ENCODE results near the gene ZNF738.

DNA sequence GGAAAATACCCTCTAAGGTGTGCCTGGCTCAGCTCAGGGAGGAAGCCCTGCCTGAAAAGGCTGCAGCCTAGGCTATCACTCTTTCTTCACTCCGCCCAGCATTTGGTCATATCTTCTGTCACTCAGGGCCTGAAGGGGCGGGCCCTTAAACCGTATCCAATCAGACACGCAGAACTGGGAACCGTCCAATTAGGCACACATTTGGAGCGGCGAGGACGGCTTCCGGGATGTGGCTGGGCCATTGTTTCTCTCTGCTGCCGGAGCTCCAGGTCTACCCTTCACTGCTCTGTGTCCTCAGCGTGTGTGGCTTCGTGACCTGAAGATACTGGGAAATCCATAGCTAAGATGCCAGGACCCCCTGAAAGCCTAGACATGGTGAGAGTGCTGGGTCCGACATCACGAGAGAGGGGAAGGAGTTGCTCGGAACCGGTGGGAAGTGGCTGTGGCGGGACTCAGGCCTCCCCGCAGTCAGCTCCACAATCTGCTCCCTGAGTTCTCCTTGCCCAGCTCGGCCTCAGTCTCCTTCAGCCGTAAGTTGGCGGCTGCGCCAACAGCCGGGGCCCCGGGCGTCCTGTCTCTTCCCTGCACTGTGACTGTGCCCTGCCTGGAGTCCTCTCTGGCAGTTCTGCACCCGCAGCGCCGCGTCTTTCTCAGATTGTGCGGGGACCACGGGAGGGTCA, 38.2 kb downstream of the ZNF738 start, which contains the start of gene ZNF493:
- TF ChIP-seq, protein P1, sequence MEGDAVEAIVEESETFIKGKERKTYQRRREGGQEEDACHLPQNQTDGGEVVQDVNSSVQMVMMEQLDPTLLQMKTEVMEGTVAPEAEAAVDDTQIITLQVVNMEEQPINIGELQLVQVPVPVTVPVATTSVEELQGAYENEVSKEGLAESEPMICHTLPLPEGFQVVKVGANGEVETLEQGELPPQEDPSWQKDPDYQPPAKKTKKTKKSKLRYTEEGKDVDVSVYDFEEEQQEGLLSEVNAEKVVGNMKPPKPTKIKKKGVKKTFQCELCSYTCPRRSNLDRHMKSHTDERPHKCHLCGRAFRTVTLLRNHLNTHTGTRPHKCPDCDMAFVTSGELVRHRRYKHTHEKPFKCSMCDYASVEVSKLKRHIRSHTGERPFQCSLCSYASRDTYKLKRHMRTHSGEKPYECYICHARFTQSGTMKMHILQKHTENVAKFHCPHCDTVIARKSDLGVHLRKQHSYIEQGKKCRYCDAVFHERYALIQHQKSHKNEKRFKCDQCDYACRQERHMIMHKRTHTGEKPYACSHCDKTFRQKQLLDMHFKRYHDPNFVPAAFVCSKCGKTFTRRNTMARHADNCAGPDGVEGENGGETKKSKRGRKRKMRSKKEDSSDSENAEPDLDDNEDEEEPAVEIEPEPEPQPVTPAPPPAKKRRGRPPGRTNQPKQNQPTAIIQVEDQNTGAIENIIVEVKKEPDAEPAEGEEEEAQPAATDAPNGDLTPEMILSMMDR (IDR thresholded peaks at IDR 0.05; ENCODE audit: extremely low read depth in 1 of 2, insufficient read depth in 1 of 2, low read depth in 1 of 2, low read length in 2 of 2), result no peak
- TF ChIP-seq POLR2A (IDR thresholded peaks at IDR 0.05; ENCODE audit: low read depth, low read length), result peak; percentile 65
- no peak for TF ChIP-seq POLR2AphosphoS5 (IDR thresholded peaks at IDR 0.05; ENCODE audit: insufficient read depth, low read depth, low read length)
